Type B pancreatic cell (in vitro differentiated cells): Measurements from ENCODE around the gene CAMK1D. TPM values are rescaled to one million over a fixed set of nuclear protein-coding genes. Genes with fewer than 3 reads are reported as not detected.
"Not testable (repeated sequence)": the region's sequence is repeated elsewhere in the genome, so short reads cannot be mapped to it uniquely, and the experiment has no call there.

ENCODE experiments used
- DNase-seq: peaks from one replicate; pipeline ENCODE4 v3.0.0; 2021; ENCODE audit warnings: mixed read lengths; ENCODE audit not compliant: unreplicated experiment; ENCODE audit errors: extremely low spot score
- H3K27ac Mint-ChIP-seq: 2 replicates; pipeline ENCODE4 v1.8.0; 2021; ENCODE audit warnings: mild to moderate bottlenecking, mixed read lengths
- H3K27me3 Mint-ChIP-seq: 2 replicates; pipeline ENCODE4 v1.8.0; 2021; ENCODE audit warnings: mixed read lengths
- H3K36me3 Mint-ChIP-seq: 2 replicates; pipeline ENCODE4 v1.8.0; 2021; ENCODE audit warnings: mixed read lengths
- H3K4me1 Mint-ChIP-seq: one replicate; pipeline ENCODE4 v1.8.0; 2021; ENCODE audit warnings: mixed read lengths; ENCODE audit not compliant: unreplicated experiment
- H3K4me3 Mint-ChIP-seq: 2 replicates; pipeline ENCODE4 v1.8.0; 2021; ENCODE audit warnings: mild to moderate bottlenecking, mixed read lengths
- H3K9me3 Mint-ChIP-seq: 2 replicates; pipeline ENCODE4 v1.8.0; 2021; ENCODE audit warnings: mixed read lengths
- total RNA-seq: library from RNA; stranded (reverse); gene quantifications from 2 replicates; pipeline ENCODE4 v1.2.1, GENCODE V29; 2021; ENCODE audit warnings: low replicate concordance
- TF ChIP-seq, protein P1 (sequence below): fragments of 200-600 bp; sonication (generic); conservative IDR thresholded peaks from 2 replicates; pipeline ENCODE4 v1.5.0; 2021; ENCODE audit warnings: antibody characterized with exemption, mild to moderate bottlenecking

CAMK1D gene
- total RNA-seq, 1 donor from 2014 or later: 12.2 TPM

DNA sequence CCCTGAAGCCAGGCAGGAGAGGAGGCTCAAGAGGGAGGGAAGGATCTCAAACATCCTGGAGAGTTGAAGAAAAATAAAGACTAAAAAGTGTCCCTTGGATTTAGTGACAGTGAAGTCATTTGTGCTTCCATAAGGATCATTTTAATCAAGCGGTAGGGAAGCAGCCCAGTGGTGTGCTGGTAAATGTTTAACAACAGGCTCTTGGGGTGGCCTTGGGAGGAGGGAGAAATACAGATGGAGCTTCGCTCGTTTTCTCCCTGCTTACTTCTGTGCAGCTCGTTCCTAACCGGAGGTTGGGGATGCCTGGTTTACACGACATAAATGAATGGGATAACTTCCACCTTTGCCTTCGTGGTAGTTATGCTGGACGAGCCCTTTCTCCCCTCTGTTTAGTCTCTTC lies 140.0 kb downstream of the CAMK1D start:
- Mint-ChIP-seq H3K9me3 (no peaks in the 10 kb centered on the region), H3K27me3 (no peaks in the 10 kb centered on the region), H3K27ac (peak overlapping the region; percentile 15), H3K4me3 (peak overlapping the region; percentile 12), H3K36me3 (no peaks in the 10 kb centered on the region), H3K4me1 (peaks cover 21% of the 10 kb centered on the region)
- DNase-seq: no peak
- TF ChIP-seq, protein P1, sequence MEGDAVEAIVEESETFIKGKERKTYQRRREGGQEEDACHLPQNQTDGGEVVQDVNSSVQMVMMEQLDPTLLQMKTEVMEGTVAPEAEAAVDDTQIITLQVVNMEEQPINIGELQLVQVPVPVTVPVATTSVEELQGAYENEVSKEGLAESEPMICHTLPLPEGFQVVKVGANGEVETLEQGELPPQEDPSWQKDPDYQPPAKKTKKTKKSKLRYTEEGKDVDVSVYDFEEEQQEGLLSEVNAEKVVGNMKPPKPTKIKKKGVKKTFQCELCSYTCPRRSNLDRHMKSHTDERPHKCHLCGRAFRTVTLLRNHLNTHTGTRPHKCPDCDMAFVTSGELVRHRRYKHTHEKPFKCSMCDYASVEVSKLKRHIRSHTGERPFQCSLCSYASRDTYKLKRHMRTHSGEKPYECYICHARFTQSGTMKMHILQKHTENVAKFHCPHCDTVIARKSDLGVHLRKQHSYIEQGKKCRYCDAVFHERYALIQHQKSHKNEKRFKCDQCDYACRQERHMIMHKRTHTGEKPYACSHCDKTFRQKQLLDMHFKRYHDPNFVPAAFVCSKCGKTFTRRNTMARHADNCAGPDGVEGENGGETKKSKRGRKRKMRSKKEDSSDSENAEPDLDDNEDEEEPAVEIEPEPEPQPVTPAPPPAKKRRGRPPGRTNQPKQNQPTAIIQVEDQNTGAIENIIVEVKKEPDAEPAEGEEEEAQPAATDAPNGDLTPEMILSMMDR: no peak

DNA sequence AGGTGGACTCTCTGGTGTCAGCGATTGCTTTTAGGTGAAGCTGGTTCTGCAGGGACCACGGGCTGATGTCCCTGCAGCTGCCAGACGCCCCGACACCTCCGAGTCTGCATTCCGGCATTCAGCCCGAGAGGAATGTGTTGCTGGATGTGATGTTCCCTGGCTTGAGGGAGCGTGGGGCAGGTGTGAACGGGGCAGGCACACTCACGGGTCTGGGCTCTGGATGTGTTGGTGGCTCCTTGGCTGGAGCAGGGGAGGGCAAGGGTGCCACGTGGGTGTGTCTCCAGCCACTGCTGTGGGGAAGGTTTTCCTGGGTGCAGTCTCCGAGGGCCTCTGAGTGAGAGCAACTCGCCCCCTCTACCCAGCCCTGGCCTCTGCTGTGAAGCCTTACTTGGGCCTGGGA lies 140.5 kb downstream of the CAMK1D start:
- Mint-ChIP-seq H3K4me3 (peak overlapping the region; percentile 12), H3K9me3 (no peaks in the 10 kb centered on the region), H3K27me3 (no peaks in the 10 kb centered on the region), H3K27ac (peak overlapping the region; percentile 15), H3K36me3 (no peaks in the 10 kb centered on the region), H3K4me1 (peaks cover 20% of the 10 kb centered on the region)
- DNase-seq: no peak
- TF ChIP-seq, protein P1: no peak

DNA sequence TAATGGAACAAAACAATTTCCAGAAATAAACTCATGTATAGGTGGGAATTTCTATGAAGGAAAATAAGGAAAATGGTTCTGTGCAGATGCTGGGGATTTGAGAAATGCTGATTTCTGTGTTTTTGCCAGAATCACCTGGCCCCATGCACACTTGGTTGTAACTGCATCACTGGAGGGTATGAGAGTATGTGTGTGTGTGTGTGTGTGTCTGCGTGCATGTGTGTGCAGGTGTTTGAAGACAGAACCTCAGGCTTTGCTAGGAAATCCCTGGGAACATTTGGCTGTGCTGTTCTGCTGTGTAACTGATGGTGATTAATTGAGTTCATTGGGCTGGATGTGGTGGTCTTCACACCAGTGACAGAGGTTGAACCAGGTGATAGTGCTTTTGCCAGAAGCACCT lies 141.6 kb downstream of the CAMK1D start:
- TF ChIP-seq, protein P1: no peak
- no peaks in the 10 kb centered on the region for H3K27me3 Mint-ChIP-seq
- H3K9me3 Mint-ChIP-seq: no peaks in the 10 kb centered on the region
- no peak for DNase-seq
- H3K27ac Mint-ChIP-seq: no peak overlapping the region
- H3K4me1 Mint-ChIP-seq: peaks cover 9% of the 10 kb centered on the region
- no peaks in the 10 kb centered on the region for H3K36me3 Mint-ChIP-seq
- no peak overlapping the region for H3K4me3 Mint-ChIP-seq

DNA sequence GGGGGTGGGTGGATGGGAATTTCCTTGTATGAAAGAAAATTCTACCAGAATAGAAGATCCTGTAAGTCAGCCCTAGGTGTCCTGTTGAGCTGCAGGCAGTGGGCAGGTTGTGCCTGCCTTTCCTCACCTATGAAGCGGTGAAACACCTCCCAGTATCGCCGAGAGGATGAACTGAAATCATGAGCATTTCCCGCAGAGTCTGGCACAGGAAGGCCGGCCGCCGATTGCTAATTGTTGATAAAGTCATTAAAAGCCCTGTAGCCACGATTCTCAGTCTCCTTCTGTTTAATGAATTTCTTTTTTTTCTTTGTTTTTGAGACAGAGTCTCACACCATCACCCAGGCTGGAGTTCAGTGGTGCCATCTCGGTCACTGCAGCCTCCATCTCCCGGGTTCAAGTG lies 142.1 kb downstream of the CAMK1D start:
- H3K27me3 Mint-ChIP-seq: no peaks in the 10 kb centered on the region
- H3K4me3 Mint-ChIP-seq: no peak overlapping the region
- H3K9me3 Mint-ChIP-seq: no peaks in the 10 kb centered on the region
- no peak for DNase-seq
- peaks cover 9% of the 10 kb centered on the region for H3K4me1 Mint-ChIP-seq
- H3K27ac Mint-ChIP-seq: no peak overlapping the region
- no peaks in the 10 kb centered on the region for H3K36me3 Mint-ChIP-seq
- TF ChIP-seq, protein P1: no peak

DNA sequence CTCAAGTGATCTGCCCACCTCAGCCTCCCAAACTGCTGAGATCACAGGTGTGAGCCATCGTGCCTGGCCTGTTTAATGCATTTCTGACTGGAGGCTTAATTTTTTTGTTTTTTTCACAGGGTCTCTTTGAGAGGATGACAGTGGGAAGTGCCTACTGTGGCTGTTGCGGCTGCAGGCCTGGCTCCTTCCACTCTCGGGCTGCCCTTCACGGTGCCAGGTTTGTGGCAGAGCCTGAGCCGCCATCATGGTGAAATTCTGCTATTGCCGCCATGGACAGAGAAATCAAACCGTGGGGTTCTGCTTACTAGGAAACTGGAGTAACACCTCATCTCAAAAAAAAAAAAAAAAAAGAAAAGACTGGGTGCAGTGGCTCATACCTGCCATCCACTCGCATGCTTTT lies 142.7 kb downstream of the CAMK1D start:
- Mint-ChIP-seq H3K36me3 (no peaks in the 10 kb centered on the region), H3K9me3 (no peaks in the 10 kb centered on the region), H3K4me1 (peaks cover 9% of the 10 kb centered on the region), H3K27ac (no peak overlapping the region), H3K4me3 (no peak overlapping the region), H3K27me3 (no peaks in the 10 kb centered on the region)
- TF ChIP-seq, protein P1: no peak
- DNase-seq: no peak

DNA sequence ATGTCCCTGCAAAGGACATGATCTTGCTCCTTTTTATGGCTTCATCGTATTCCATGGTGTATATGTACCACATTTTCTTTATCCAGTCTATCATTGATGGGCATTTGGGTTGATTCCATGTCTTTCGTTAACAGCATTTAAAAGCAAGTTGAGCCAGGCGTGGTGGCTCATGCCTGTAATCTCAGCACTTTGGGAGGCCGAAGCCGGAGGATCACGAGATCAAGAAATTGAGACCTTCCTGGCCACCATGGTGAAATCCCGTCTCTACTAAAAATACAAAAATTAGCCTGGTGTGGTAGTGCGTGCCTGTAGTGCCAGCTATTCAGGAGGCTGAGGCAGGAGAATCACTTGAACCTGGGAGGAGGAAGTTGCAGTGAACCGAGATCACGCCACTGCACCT lies 147.7 kb downstream of the CAMK1D start:
- H3K27me3 Mint-ChIP-seq, H3K27ac Mint-ChIP-seq, DNase-seq, H3K36me3 Mint-ChIP-seq, H3K9me3 Mint-ChIP-seq, H3K4me3 Mint-ChIP-seq: not testable (repeated sequence)
- peaks cover 29% of the 10 kb centered on the region for H3K4me1 Mint-ChIP-seq
